Tongue (tissue), 2 donors: ENCODE data around the gene ANXA7. TPM values are rescaled to one million over a fixed set of nuclear protein-coding genes. Genes with fewer than 3 reads are reported as not detected.
"Not testable (repeated sequence)": the region's sequence is repeated elsewhere in the genome, so short reads cannot be mapped to it uniquely, and the experiment has no call there.

Source experiments
- DNase-seq: peaks from one replicate; pipeline ENCODE4 v3.0.0-alpha.2; 2015
- total RNA-seq: library from RNA; depleted of rRNA; stranded (reverse); fragments of >200 nt; gene quantifications from one replicate; pipeline ENCODE4 v1.2.3, GENCODE V29; 2014

The ANXA7 gene
- total RNA-seq, 1 donor from 2014 or later, result 99.3 TPM

DNA sequence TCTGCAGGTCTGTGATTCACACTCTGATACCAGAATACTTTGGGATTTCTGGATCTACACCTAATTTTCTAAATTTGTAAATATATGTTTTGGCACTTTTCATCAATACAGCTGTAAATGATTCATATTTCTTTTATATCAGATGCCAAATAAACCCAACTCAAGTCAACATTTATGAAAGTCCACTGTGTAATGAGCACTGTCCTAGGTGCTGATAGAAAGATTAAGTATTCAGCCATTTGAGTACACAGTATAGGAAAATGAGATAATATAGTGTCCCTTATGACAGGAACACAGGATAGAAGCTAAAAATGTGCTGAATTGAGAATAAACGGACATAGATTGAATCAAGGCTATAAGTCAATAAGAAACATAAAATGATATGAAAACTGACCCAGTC lies 6.4 kb downstream of the ANXA7 start:
- no peak for DNase-seq

DNA sequence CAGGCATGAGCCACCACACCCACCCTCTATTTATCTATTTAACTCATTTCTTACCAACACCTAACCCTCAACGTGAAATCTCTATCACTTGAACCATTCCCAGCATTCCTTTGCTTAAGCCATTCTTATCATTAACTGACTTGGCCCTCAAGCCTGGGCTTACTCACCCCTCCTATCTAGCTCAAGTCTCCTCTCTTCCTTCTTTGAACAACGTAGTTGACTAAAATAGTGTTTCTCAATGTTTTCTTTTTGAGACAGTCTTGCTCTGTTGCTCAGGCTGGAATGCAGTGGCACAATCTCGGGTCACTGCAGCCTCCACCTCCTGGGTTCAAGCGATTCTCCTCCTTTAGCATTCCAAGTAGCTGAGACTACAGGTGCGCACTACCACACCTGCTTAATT lies 7.0 kb downstream of the ANXA7 start:
- DNase-seq, result no peak

DNA sequence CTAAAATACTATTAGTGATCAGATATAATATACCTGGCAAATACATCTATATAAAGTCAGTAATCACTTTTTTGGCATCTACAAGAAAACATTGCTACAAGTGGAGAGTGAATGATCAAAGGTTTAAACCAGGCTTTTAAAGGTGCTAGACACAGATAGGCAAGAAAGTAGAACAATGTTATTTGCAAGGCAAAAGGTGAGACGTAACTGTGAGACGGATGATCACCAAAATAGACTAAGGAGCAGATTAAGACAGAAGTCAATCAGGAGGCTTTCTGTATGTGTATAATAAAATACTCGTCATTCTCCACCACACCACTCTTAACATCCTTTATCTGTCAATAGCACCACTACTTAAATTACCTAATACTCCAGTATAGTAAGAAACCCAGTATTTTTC lies 8.3 kb downstream of the ANXA7 start:
- DNase-seq, result no peak

DNA sequence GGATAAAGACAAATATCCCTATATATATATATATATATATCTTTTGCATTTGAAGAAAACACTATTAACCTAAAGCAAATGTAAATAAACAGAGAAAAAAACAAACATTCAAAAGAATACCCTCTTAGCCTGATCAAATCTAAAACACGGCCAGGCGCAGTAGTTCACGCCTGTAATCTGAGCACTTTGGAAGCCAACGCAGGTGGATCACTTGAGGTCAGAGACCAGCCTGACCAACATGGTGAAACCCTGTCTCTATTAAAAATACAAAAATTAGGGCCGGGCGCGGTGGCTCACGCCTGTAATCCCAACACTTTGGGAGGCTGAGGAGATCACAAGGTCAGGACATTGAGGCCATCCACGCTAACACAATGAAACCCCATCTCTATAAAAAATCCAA lies 9.2 kb downstream of the ANXA7 start:
- DNase-seq, result no peak

DNA sequence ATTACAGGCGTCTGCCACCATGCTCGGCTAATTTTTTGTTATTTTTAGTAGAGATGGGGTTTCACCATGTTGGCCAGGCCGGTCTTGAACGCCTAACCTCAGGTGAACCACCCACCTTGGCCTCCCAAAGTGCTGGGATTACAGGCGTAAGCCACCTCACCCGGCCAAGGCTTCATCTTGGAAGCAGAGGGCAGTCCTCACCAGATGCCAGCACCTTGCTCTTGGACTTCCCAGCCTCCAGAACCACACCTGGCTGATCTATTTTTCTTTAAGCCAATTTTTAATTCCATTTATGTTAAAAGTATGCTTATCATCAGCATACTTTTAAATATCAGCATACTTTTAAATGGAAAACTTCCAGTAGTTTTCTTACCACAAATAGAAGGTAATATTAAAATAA lies 12.2 kb downstream of the ANXA7 start:
- no peak for DNase-seq

DNA sequence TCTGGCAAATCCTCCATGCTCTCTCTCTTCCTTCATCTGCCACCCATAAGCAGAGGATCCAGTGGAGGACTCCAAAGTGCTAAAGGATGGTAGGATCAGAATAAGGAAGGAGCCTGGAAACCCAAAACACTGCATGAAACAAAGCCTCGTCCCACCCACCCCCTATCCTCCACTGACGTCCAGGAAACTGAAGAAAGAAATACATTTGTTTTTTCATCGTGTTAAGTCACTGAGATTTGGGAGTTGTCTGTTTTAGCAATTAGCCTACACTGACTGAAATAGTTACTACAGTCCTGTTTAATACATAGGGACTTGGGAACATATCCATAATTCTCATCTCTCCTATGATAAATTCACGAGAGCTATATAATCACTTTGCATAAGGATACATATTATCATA lies 14.8 kb downstream of the ANXA7 start:
- no peak for DNase-seq

DNA sequence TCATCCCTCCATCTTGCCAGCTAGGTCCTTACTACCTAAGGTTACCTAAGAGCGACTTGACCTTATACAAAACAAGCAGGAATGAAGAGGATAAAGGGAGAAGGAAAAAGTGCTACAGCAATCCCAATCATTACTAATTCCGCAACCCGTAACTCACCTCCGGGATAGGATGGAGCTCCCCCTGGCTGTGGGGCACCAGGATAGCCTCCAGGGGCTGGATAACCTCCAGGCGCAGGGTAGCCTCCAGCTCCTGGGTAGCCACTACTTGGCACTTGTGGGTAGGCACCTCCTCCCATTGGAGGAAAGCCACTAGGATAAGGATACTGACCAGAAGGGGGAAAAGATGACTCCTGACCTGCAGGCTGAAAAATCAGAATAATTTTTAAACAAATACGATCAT lies 15.8 kb downstream of the ANXA7 start:
- DNase-seq, result no peak

DNA sequence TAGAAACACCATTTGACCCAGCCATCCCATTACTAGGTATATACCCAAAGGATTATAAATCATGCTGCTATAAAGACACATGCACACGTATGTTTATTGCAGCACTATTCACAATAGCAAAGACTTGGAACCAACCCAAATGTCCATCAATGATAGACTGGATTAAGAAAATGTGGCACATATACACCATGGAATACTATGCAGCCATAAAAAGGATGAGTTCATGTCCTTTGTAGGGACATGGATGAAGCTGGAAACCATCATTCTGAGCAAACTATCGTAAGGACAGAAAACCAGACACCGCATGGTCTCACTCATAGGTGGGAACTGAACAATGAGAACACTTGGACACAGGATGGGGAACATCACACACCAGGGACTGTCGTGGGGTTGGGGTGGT lies 19.5 kb downstream of the ANXA7 start:
- DNase-seq, result not testable (repeated sequence)

DNA sequence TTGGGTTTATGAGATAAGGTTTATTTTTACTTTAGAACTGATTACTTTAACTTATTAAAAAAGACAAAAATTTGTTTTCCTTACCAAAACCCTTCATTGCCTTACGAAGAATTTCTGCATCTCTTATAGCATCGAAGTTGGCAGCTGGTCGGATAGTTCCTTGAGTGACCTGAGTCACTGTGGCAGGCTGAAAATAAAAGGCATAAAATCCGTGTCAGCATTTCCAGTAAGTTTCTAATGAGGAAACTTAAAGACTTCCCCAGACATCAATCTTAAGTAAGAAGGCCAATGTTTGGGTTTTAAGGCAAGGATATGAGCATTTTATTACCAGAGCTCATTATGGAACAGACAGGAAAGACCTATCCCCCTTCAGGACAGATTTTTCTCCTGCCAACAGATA lies 25.6 kb downstream of the ANXA7 start:
- DNase-seq, result no peak

DNA sequence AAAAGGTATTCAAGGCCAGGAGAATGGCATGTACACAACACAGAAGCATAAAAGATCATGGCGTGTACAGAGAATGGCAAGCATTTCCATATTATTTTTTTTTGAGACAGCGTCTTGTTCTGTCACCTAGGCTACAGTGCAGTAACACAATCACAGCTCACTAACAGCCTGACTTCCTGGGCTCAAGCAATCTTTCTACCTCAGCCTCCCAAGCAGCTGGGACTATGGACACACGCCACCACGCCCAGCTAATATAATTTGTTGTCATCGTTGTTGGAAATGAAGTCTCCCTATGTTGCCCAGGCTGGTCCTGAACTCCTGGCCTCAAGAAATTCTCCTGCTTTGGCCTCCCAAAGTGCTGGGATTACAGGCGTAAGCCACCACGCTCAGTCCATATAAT lies 27.3 kb downstream of the ANXA7 start:
- DNase-seq, result no peak

DNA sequence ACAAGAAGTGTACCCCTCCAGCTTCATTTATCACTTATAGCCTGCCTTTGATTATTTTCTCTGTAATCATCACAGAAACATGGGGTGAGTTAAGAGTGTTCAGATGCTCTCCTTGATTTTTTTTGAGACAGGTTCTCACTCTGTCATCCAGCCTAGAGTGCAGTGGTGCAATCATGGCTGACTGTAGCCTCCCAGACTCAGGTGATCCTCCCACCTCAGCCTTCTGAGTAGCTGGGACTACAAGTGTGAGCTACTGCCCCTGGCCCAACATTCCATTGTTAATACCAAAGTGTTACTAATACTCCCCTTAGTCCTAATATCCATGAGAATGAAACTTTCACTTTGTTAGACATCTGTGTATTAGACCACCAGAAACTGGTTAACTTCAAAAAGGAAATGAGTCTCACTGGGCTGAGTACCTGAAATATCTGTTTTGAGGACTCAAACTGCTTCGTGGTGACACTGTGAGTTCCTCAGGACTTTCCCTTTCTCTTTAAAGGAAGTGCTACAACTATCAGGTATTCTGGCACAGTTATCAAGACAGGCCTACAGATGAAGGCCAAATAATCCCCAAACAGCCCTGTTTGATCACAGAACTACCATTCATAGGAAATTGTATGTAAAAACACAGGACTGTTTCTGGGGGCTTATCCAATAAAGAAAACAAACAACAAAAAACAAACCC lies 34.7 kb downstream of the ANXA7 start:
- DNase-seq, result no peak

DNA sequence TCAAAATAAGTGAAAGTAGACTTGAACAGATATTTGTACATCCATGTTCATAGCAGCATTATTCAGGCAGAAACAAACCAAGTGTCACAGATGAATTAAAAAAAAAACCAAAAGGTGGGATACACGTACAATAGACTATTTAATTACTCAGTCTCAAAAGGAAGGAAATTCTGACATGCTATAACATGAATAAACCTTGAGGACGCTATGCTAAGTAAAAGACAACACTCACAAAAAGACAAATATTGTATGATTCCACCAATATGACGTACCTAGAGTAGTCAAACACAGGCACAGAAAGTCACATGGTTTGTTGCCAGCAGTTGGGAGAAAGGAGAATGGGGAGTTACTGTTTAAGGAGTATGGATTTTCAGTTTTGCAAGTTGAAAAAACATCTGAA lies 37.2 kb downstream of the ANXA7 start:
- peak; percentile 35 for DNase-seq

DNA sequence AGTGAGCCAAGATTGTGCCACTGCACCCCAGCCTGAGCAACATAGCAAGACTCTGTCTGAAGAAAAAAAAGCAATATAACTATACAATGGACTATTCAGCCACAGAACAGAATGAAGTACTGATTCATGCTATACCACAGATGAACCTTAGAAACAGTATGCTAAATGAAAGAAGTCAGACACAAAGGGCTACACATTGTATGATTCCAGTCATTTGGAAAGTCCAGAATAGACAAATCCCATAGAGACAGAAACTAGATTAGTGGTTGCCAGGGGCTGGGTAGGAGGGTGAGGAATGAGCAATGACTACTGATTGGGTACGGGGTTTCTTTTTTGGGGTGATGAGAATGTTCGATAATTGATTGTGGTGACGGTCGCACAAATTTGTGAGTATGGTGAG lies 45.6 kb downstream of the ANXA7 start:
- peak; percentile 5 for DNase-seq

DNA sequence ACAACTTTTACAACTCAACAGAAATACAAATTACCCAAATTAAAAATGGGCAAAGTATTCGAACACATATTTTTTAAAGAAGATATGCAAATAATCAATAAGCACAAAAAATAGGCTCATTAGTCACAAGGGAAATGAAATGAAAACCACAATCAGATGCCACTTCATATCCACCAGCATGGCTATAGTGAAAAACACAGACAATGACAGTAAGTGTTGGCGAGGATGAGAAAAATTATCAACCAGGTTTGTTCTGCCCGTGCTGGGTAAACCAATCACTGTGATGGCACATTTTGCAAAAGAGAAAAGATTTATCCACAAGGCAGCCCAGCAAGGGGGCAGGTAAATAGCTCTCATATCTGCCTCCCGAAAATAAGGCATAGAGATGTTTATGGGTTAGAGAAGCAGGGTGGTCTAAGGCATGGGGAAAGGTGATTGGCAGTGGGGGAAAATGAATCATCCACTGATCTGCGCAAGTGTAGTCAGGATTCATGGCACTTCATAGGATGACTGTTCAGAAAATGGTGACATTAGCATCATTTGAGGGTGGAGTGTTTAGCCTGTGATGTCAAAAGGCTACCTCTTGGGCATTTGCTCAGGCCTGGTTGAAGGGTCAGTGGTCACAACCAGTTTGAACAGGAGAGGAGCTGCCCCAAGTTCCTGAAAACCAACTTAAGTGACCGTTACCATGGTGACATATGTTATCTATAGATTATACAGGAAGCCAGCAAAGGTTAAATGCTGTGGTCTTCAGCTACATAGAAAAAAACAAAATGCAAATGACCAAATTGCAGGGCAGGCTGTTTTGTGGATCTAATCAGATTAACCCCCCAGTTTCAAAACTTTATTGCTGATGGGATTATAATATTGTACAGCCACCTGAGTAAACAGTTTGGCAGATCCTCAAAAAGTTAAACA lies 47.2 kb downstream of the ANXA7 start:
- DNase-seq, result no peak

DNA sequence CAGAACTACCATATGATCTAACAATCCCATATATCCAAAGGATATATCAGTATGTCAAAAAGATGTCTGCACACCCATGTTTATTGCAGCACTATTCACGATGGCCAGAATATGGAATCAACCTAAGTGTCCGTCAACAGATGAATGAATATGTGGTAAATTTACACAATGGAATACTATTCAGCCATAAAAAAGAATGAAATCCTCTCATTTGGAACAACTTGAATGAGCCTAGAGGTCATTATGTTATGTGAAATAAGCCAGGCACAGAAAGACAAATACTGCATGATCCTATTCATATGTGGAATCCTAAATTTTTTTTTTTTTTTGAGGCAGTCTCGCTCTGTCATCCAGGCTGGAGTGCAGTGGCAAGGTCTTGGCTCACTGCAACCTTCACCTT lies 48.9 kb downstream of the ANXA7 start:
- DNase-seq, result no peak

DNA sequence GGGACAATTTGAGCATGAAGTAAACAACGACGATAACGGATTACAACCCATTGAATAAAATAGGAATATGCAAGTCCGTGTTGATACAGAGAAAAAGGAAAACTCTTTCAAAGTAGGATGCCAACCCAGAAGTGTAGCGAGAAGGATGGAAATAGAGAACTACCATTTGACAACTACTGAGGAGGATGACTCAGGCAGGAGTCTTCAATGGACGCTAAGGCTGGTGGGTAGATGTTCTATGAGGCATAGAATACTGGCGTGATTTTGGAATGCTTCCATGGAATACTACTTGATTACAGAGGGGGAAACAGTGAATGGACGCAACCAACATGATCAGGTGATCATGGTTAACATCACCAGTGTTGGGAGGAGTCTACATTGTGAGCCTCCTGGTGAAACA lies 54.4 kb downstream of the ANXA7 start:
- no peak for DNase-seq

DNA sequence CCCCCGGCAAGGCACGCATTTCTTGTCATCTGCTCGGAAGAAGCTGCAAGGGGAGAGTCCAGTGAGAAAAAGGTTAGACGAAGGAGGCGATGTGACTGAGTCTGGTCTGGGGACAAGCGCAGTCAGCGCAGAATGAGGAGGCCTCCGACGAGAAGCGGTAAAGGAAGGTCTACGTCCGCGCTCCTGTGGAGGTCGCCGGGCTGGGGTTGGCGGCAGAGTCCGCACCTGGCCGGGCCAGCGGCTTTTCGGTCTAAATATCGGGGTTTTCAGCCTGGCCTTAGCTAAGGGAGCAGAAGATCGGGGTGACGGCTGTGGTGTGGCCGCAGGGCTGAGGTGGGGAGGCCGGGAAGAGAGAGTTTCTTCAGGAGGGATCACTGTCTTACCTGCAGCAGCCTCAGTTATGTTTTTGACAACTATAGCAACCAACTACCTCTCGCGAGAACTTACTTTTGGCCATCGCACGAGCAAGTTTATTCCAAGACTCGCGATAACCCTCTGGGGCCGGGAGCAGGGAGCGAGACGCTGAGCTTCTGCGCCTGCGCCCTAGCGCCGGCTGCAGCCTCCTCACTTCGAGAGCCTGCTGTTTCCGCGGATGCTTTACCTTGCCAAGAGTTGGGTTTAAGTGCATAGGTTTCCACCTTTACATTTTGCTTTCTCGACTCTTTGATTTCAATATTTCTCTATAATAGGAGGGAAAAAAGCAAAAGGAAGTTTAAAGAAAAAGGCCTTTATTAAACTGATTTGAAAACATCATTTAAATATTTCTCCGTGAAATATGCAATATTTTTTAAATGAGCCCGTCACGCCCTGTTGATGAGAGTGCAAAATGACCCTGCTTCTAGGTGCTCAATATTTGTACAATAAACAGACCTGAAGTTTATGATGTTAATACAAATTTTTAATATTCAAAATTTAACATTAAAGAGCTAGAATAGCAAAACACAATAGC lies 55.3 kb downstream of the ANXA7 start, which contains the start of gene CFAP70:
Gene CFAP70 (minus strand): TSS at position 534 of the 949 bp plus-strand sequence. CDS start 4,068 bp downstream, outside the sequence.
- peak; percentile 99 for DNase-seq

DNA sequence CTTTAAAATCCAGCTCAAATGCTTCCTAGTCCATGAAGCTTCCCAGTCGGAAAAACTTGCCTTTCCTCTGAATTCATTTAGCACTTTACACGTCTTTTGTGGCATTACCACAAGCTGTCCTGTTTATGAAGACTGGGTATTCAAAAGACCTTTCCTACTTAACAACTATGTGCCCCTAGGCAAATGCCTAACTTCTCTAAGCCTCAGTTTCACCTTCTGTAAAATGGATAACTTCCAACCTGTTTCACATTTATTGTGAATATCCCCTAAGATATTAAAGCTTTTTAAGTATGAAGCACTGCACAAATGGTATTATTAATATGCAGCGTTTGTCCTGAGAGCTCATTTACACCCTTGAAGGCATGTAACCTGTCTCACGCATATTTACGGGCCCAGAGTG lies 56.0 kb downstream of the ANXA7 start:
- DNase-seq, result no peak

DNA sequence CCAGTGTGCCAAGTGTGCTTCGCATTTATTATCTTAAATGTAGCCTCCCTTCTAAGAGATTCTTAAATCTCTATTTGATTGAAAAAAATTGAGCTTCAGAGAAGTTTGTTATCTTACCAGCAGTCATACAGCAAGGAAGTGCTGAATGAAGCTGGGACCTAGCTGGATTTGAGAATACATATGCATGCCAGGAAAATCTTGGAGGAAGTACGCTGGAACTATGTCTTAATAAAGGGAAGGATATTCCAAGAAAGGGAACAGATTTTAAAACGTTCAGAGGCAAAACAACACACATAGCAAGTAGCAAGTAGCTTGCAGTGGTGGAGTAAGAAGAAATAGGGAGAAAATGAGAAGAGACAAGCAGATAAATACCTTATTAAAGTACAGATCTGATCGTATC lies 56.7 kb downstream of the ANXA7 start:
- DNase-seq, result no peak

DNA sequence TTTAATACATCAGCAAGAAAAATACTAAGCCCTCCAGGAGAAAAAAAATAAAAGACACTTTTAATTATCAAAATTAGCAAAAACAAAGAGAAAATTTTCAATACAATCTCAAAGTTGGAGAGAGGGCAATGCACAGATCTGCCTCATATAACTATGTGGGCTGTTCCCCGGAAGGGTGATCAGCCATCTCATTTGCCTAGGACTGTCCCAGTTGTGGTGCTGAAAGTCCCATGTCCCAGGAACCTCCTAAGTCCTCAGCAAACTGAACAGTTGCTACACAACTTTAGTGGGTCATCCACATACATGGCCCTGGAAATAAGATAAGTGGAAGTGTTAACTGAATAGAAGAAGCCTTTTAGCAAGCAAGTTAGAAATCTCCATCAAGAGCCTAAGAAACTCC lies 69.6 kb downstream of the ANXA7 start:
- DNase-seq, result no peak

DNA sequence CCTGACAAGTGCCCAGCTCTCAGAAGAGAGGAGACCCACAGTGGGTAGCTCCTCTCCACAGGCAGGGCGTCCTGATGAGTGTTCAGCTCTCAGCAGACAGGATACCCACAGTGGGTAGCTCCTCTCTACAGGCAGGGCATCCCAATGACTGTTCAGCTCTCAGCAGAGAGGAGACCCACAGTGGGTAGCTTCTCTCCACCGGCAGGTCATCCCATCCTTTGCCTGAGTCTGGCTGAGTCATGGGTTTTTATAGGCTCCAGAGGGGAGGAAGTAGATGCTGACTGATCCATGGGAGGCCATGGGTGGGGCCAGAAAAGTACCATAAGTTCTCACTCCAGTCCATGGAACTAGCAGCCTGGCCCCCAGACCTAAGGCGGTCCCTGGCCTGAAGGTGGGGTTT lies 73.7 kb downstream of the ANXA7 start:
- no peak for DNase-seq

DNA sequence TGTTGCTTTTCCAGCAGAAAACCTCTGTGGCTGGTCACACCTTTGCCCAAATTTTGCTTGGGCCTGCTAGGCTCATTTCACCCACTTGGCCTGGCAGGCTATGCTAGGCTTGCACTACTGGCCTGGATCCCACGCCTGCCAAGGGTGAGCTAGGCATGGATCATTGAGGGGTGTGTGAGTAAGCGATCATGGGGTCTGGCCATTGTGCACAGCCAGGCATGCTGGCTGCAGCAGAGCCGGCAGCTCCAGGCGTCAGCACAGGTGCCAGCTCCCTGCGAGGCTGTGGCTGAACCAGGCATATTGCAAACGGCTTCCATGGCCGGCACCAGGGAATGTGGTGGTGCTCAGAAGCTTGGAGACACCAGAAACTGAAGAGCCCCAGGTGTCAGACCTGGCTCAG lies 74.4 kb downstream of the ANXA7 start:
- DNase-seq, result no peak
